ENCODE data around the gene ZDHHC12. TPM values are rescaled to one million over a fixed set of nuclear protein-coding genes. Genes with fewer than 3 reads are reported as not detected.
A peak's percentile ranks its signal among the peaks of the same experiment; 100 is the strongest.

The ZDHHC12 gene
- total and polyA plus RNA-seq, 2 of the 8 experiments (the other 6 are each of a cell fraction or from before 2014, with no cell fraction given), result 35.0 to 93.8 TPM

DNA sequence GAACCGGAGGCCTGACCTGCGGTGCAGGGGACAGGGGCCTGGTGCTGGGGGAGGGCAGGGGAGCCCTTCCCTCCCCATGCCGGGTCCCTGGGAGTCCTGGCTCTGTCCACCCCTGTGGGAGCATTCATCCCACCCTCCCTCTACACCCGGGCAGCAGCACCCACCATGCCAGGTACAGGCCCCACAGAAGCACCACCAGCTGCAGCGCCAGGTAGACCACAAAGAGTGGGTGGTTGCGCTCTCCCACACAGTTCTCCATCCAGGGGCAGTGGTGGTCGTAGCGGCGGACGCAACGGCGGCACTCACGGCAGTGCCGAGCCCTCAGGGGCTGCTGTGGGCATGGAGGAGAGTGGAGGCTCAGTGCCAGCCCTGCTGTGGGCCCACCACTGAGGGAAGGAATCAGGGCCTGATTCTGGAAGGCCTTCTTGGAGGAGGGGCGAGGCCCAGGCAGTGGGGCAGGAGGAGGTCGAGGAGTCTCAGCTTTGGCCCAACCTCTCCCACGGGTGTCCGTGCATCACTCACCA lies 2.4 kb downstream of the ZDHHC12 start:
- Histone ChIP-seq H3K4me2 (ENCODE audit: insufficient read depth in 1 of 2, low read depth in 2 of 2, low read length in 2 of 2) (no peak overlapping the region), H2BK5ac (ENCODE audit: low read depth, low read length) (no peak overlapping the region), H3K9ac (replicated peaks in 1 of 4; ENCODE audit: extremely low read depth in 1 of 4, low read depth in 3 of 4, low read length in 3 of 4) (no peak overlapping the region), H2BK12ac (ENCODE audit: low read depth, low read length) (no peak overlapping the region), H3K4ac (replicated peaks; ENCODE audit: insufficient read length, low read depth, low read length) (no peak overlapping the region), H3K4me1 (replicated peaks in 1 of 4; ENCODE audit: control insufficient read depth in 3 of 4, insufficient read depth in 4 of 4, low read length in 3 of 4) (peaks cover 0 to 3% (median 0%) of the 10 kb centered on the region in 4 experiments; a peak in 3 of 7 replicates), H2BK15ac (ENCODE audit: low read length) (no peak overlapping the region), H2BK120ac (replicated peaks; ENCODE audit: low read depth, low read length) (no peak overlapping the region), H3K56ac (replicated peaks; ENCODE audit: insufficient read length, low read depth, low read length) (no peak overlapping the region), H4K5ac (ENCODE audit: insufficient read length, low read depth, low read length) (no peak overlapping the region), H3K9me3 (ENCODE audit: insufficient read depth in 2 of 2, low read depth in 1 of 2, low read length in 1 of 2) (no peaks in the 10 kb centered on the region), H3K36me3 (ENCODE audit: control insufficient read depth in 2 of 4, insufficient read depth in 4 of 4, low read length in 3 of 4) (peaks cover 0 to 15% (median 10%) of the 10 kb centered on the region in 4 experiments; a peak in 4 of 8 replicates), H4K20me1 (replicated peaks in 1 of 2; ENCODE audit: control insufficient read depth in 1 of 2, insufficient read depth in 2 of 2, low read length in 2 of 2) (peaks cover 0 to 2% of the 10 kb centered on the region in 2 experiments), H3K4me3 (ENCODE audit: extremely low read depth in 1 of 4, insufficient read depth in 2 of 4, low read depth in 3 of 4, low read length in 4 of 4) (no peak overlapping the region), H3K27me3 (replicated peaks in 1 of 4; ENCODE audit: control insufficient read depth in 3 of 4, extremely low read depth in 1 of 4, insufficient read depth in 3 of 4, low read length in 3 of 4) (no peaks in the 10 kb centered on the region), H3K23ac (ENCODE audit: insufficient read length) (no peak overlapping the region), H4K91ac (replicated peaks; ENCODE audit: insufficient read length, low read length) (no peak overlapping the region), H2AK5ac (ENCODE audit: low read depth, low read length) (0 out of 2 replicates have a peak overlapping the region, but pooled peaks have one; percentile 24), H3K23me2 (ENCODE audit: low read depth, low read length) (peaks cover 4% of the 10 kb centered on the region), H3K79me1 (ENCODE audit: low read depth, low read length) (peaks cover 3% of the 10 kb centered on the region; the same call in 1 of the 2 replicates), H4K8ac (ENCODE audit: extremely low read depth, insufficient read depth, low read length) (no peak overlapping the region), H3K14ac (ENCODE audit: insufficient read length) (no peak overlapping the region), H3K18ac (ENCODE audit: extremely low read depth, low read length) (no peak overlapping the region), H2BK20ac (ENCODE audit: low read length) (no peak overlapping the region), H3K27ac (ENCODE audit: low read depth, low read length) (no peak overlapping the region), H3K79me2 (ENCODE audit: control insufficient read depth in 1 of 2, insufficient read depth in 2 of 2, low read length in 2 of 2) (no peaks in the 10 kb centered on the region), H2AFZ (ENCODE audit: low read length) (no peak overlapping the region)
- WGBS, 2 experiments (ENCODE audit: extremely low coverage in 1 of 2, insufficient coverage in 1 of 2, insufficient read length in 1 of 2, insufficient replicate concordance in 2 of 2, low coverage in 1 of 2, low lambda C conversion rate in 2 of 2, missing lambda C conversion rate in 1 of 2), result 97% methylated on average over 17 of the region's 18 CpGs; no CpG with 5 or more reads in 1 of the 2 experiments
- ChIA-PET POLR2A (ENCODE audit: partially characterized antibody) (interaction anchor here (0.8 to 13.5 kb wide), 5 partner anchors 12 to 37 kb away, joined by 3 to 133 read pairs (median 49); partner anchors contain the start of gene SET), CTCF (ENCODE audit: partially characterized antibody) (interaction anchor here (0.9 kb wide), 2 partner anchors 19 to 85 kb away, joined by 3 read pairs; partner anchors contain the start of gene PKN3)
- FAIRE-seq (no peak), DNase-seq (ENCODE audit: low read depth in 1 of 2, low spot score in 2 of 2) (no peak)
- TF ChIP-seq GABPA (IDR thresholded peaks at IDR 0.05; ENCODE audit: borderline replicate concordance, insufficient read depth, low read length), result no peak
- TF ChIP-seq, protein P1, sequence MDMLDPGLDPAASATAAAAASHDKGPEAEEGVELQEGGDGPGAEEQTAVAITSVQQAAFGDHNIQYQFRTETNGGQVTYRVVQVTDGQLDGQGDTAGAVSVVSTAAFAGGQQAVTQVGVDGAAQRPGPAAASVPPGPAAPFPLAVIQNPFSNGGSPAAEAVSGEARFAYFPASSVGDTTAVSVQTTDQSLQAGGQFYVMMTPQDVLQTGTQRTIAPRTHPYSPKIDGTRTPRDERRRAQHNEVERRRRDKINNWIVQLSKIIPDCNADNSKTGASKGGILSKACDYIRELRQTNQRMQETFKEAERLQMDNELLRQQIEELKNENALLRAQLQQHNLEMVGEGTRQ (IDR thresholded peaks at IDR 0.05; ENCODE audit: low read length), result no peak
- TF ChIP-seq SP4 (IDR thresholded peaks at IDR 0.05; ENCODE audit: low read length), result no peak
- no peak for TF ChIP-seq ASH2L (IDR thresholded peaks at IDR 0.05; ENCODE audit: low read length)
- no peak for TF ChIP-seq CEBPB (IDR thresholded peaks at IDR 0.05; ENCODE audit: low read depth, low read length)
- TF ChIP-seq KDM1A (IDR thresholded peaks at IDR 0.05; ENCODE audit: borderline replicate concordance, low read length), result no peak
- no peak for TF ChIP-seq RBBP5 (IDR thresholded peaks at IDR 0.05; ENCODE audit: borderline replicate concordance, low read depth, low read length)
- TF ChIP-seq KDM4A (IDR thresholded peaks at IDR 0.05; ENCODE audit: low read depth, low read length, severe bottlenecking), result no peak
- TF ChIP-seq POLR2AphosphoS5 (IDR thresholded peaks at IDR 0.05; ENCODE audit: low read depth, low read length), result no peak
- TF ChIP-seq SAP30 (IDR thresholded peaks at IDR 0.05; ENCODE audit: insufficient read depth, insufficient replicate concordance, low read length), result no peak
- TF ChIP-seq CBX5 (IDR thresholded peaks at IDR 0.05; ENCODE audit: low read depth, low read length), result no peak
- TF ChIP-seq TBP (IDR thresholded peaks at IDR 0.05; ENCODE audit: low read depth, low read length), result no peak

Measured in H1 (cell line).